ENCODE data around the gene ZNF433. TPM values are rescaled to one million over a fixed set of nuclear protein-coding genes. Genes with fewer than 3 reads are reported as not detected.
"Not testable (repeated sequence)": the region's sequence is repeated elsewhere in the genome, so short reads cannot be mapped to it uniquely, and the experiment has no call there.

Gene ZNF433
- total and polyA plus RNA-seq, 10 of the 15 experiments (the other 5 are each of a cell fraction or from before 2014, with no cell fraction given), result 0.79 to 2.9 (median 1.7) TPM

GRCh38 chr19:11995174-11995573 lies 40.3 kb downstream of the ZNF433 start:
- 80% methylated on average over 1 of the region's 1 CpG for WGBS (ENCODE audit: insufficient coverage, insufficient replicate concordance, low lambda C conversion rate, missing lambda C conversion rate)
- in situ Hi-C loops (cut with MboI) (no loop called here), intact Hi-C loops (cut with micrococcal nuclease; ENCODE audit: unreplicated experiment) (no loop called here)
- no peaks in the 10 kb centered on the region; a peak in 2 of 4 replicates for H3K36me3 ChIP-seq (ENCODE audit: control insufficient read depth in 2 of 2, insufficient read depth in 2 of 2, low read length in 1 of 2)
- H3K9ac ChIP-seq (ENCODE audit: control insufficient read depth, insufficient read depth, low read length), result no peak overlapping the region
- no peaks in the 10 kb centered on the region for H3K27me3 ChIP-seq (replicated peaks in 1 of 2; ENCODE audit: control insufficient read depth in 2 of 2, insufficient read depth in 2 of 2, low read length in 1 of 2)
- TF ChIP-seq MEF2B (IDR thresholded peaks at IDR 0.05; ENCODE audit: partially characterized antibody, poor library complexity, severe bottlenecking) (peak; percentile 50), ZBTB40 (IDR thresholded peaks at IDR 0.05; ENCODE audit: borderline replicate concordance) (no peak)
- FAIRE-seq, result no peak
- ChIA-PET CTCF (no interaction called here), POLR2A (interaction anchor here (0.5 to 0.7 kb wide), 4 partner anchors 34 to 480 kb away, joined by 3 to 4 read pairs (median 4); no protein-coding TSS in a partner anchor), RAD21 (ENCODE audit: unreplicated experiment) (no interaction called here), SMC1A (ENCODE audit: uncharacterized antibody, unreplicated experiment) (no interaction called here)
- peaks cover 9% of the 10 kb centered on the region; the same call in 2 of the 3 replicates for H3K9me3 ChIP-seq (replicated peaks; ENCODE audit: control insufficient read depth, insufficient read depth, low read length)
- H3K4me1 ChIP-seq (ENCODE audit: control insufficient read depth, insufficient read depth, low read length), result peaks cover 9% of the 10 kb centered on the region
- H4K20me1 ChIP-seq (ENCODE audit: control insufficient read depth, insufficient read depth), result no peaks in the 10 kb centered on the region
- no peak overlapping the region for H3K4me3 ChIP-seq
- no peak overlapping the region for H3K27ac ChIP-seq (ENCODE audit: control insufficient read depth, insufficient read depth)
- no peak overlapping the region for H2AFZ ChIP-seq (ENCODE audit: control insufficient read depth, low read depth, low read length)
- DNase-seq (ENCODE audit: low read depth, low spot score), result no peak
- H3K4me2 ChIP-seq (ENCODE audit: control insufficient read depth, insufficient read depth), result no peak overlapping the region
- peaks cover 18% of the 10 kb centered on the region for H3K79me2 ChIP-seq (ENCODE audit: control insufficient read depth, insufficient read depth, low read length)
- ATAC-seq, result no peak
- no TSS peak for BruUV-seq (replicated peaks)

- H3K4me2 ChIP-seq (ENCODE audit: control insufficient read depth, insufficient read depth), result not testable (repeated sequence)
- SMC1A ChIA-PET (ENCODE audit: uncharacterized antibody, unreplicated experiment), result interaction anchor here (0.8 to 10.5 kb wide), 7 partner anchors 8 to 68 kb away, joined by 3 to 133 read pairs (median 4); partner anchors contain the start of genes ZNF433, ZNF700 and ZNF763
- 42% methylated on average over 3 of the region's 4 CpGs for WGBS (ENCODE audit: insufficient coverage, insufficient replicate concordance, low lambda C conversion rate, missing lambda C conversion rate)
Observed at GRCh38 chr19:11991921-11992320, 43.6 kb downstream of the ZNF433 start.

More at GRCh38 chr19:11991921-11992320, 43.6 kb downstream of the ZNF433 start:
- RAD21 ChIA-PET (ENCODE audit: unreplicated experiment), result interaction anchor here (1.1 to 9.2 kb wide), 4 partner anchors 8 to 68 kb away, joined by 3 to 105 read pairs (median 6); partner anchors contain the start of genes ZNF700 and ZNF878
- H3K4me1 ChIP-seq (ENCODE audit: control insufficient read depth, insufficient read depth, low read length); intact Hi-C loops (cut with micrococcal nuclease; ENCODE audit: unreplicated experiment); H3K27me3 ChIP-seq (replicated peaks in 1 of 2; ENCODE audit: control insufficient read depth in 2 of 2, insufficient read depth in 2 of 2, low read length in 1 of 2); DNase-seq (ENCODE audit: low read depth, low spot score); H3K27ac ChIP-seq (ENCODE audit: control insufficient read depth, insufficient read depth); H3K4me3 ChIP-seq; H3K36me3 ChIP-seq (ENCODE audit: control insufficient read depth in 2 of 2, insufficient read depth in 2 of 2, low read length in 1 of 2); BruUV-seq (replicated peaks); H3K9ac ChIP-seq (ENCODE audit: control insufficient read depth, insufficient read depth, low read length); POLR2A ChIA-PET; H2AFZ ChIP-seq (ENCODE audit: control insufficient read depth, low read depth, low read length); ATAC-seq; in situ Hi-C loops (cut with MboI); H4K20me1 ChIP-seq (ENCODE audit: control insufficient read depth, insufficient read depth); H3K9me3 ChIP-seq (replicated peaks; ENCODE audit: control insufficient read depth, insufficient read depth, low read length); FAIRE-seq: not testable (repeated sequence)
- peaks cover 25% of the 10 kb centered on the region for H3K79me2 ChIP-seq (ENCODE audit: control insufficient read depth, insufficient read depth, low read length)
- CTCF ChIA-PET, result interaction anchor here (0.9 to 12.9 kb wide), 9 partner anchors 8 to 194 kb away, joined by 3 to 181 read pairs (median 5); partner anchors contain the start of genes ZNF491, ZNF700, ZNF763 and ZNF878

Data from GM12878 (cell line).